ENCODE data around the gene GIGYF2.
"Not testable (repeated sequence)": the region's sequence is repeated elsewhere in the genome, so short reads cannot be mapped to it uniquely, and the experiment has no call there.

Gene GIGYF2, protein sequence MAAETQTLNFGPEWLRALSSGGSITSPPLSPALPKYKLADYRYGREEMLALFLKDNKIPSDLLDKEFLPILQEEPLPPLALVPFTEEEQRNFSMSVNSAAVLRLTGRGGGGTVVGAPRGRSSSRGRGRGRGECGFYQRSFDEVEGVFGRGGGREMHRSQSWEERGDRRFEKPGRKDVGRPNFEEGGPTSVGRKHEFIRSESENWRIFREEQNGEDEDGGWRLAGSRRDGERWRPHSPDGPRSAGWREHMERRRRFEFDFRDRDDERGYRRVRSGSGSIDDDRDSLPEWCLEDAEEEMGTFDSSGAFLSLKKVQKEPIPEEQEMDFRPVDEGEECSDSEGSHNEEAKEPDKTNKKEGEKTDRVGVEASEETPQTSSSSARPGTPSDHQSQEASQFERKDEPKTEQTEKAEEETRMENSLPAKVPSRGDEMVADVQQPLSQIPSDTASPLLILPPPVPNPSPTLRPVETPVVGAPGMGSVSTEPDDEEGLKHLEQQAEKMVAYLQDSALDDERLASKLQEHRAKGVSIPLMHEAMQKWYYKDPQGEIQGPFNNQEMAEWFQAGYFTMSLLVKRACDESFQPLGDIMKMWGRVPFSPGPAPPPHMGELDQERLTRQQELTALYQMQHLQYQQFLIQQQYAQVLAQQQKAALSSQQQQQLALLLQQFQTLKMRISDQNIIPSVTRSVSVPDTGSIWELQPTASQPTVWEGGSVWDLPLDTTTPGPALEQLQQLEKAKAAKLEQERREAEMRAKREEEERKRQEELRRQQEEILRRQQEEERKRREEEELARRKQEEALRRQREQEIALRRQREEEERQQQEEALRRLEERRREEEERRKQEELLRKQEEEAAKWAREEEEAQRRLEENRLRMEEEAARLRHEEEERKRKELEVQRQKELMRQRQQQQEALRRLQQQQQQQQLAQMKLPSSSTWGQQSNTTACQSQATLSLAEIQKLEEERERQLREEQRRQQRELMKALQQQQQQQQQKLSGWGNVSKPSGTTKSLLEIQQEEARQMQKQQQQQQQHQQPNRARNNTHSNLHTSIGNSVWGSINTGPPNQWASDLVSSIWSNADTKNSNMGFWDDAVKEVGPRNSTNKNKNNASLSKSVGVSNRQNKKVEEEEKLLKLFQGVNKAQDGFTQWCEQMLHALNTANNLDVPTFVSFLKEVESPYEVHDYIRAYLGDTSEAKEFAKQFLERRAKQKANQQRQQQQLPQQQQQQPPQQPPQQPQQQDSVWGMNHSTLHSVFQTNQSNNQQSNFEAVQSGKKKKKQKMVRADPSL (N-terminal part only)

GRCh38 chr2:232697059-232697806, at the start of gene GIGYF2:
Gene GIGYF2, plus strand, starts transcription at chr2:232697331. Its CDS starts 37,867 bp downstream, at chr2:232735198.
- DNase-seq (ENCODE audit: low spot score) = peak; percentile 98

GRCh38 chr2:232649033-232649432, 48.1 kb upstream of the GIGYF2 start:
- DNase-seq (ENCODE audit: low spot score) = no peak

GRCh38 chr2:232652505-232652851, 44.7 kb upstream of the GIGYF2 start:
- DNase-seq (ENCODE audit: low spot score) = no peak

DNA sequence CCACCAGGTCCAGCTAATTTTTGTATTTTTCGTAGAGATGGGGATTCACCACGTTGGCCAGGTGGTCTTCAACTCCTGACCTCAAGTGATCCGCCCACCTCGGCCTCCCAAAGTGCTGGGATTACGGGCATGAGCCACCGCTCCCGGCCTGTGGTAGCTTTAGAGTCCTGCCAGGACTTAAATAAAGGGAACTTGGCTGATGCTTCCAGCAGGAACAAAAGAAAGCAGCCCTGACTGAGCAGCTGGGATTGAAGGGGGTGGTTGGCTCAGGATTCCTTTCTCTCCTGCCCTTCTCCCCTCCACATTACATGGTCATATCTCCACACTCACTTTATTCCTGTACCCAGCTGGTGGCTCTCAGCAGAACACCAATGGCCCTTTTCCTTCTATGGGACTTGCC, 43.7 kb upstream of the GIGYF2 start:
- peak; percentile 55 for DNase-seq (ENCODE audit: low spot score)

- DNase-seq (ENCODE audit: low spot score) = peak; percentile 49
Observed at GRCh38 chr2:232655392-232655791, 41.7 kb upstream of the GIGYF2 start.

- DNase-seq (ENCODE audit: low spot score) = no peak
Observed at GRCh38 chr2:232658217-232658785, 38.8 kb upstream of the GIGYF2 start.

DNA sequence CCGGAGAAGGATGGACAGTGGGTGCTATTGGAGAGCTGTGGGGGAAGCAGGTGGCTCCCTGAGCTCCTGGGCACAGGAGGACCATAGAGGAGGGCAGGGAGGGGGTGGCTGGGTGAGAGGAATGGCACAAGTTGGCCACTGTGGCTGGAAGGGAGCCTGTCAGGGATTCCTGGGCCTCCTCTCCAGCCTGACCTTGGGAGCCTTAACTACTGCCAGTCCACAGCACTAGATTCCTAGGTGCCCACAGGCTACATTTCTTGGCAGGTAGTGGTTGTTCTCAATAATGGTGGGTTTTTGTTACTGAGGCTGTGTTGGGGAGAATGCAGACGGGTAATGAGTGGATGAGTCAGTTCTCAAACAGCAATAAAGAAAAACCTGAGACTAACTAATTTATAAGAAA, 37.8 kb upstream of the GIGYF2 start:
- no peak for DNase-seq (ENCODE audit: low spot score)

GRCh38 chr2:232662486-232663260, 34.5 kb upstream of the GIGYF2 start:
- DNase-seq (ENCODE audit: low spot score) = no peak

DNA sequence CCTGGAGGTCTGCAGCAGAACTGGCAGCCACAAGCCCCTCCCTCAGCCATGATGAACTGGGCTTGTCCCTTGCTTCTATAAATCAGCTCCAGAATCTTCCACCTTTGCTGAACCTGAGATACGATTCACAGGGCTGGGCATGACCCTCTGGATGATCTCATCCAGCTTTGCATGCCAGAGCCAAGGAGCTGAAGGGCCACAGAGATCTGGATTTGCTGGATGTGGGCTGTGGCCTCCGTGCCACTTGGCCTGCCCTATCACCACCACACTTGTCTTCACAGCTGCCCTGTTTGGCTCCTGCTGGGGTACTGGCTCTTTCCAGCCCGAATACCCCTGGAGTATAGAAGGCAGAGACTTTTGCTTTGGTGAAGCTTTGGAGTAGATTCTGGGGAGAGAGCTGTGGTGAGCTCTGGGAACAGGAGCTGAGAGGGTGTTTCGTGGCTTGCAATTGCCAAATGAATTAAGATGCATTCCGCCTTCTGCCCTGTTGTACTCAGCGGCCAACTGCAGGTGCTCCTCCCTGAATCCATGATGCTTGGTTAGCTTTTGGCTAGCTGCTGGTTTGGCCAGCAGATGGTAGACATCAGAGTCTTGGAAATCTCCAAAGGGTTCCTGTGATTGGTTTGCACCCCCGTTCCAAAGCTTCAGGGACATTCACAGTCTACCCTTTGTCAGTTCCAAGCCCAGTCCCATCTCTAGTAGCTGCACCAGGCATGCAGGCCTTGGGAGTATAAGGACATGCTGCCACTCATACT, 30.9 kb upstream of the GIGYF2 start:
- no peak for DNase-seq (ENCODE audit: low spot score)

DNA sequence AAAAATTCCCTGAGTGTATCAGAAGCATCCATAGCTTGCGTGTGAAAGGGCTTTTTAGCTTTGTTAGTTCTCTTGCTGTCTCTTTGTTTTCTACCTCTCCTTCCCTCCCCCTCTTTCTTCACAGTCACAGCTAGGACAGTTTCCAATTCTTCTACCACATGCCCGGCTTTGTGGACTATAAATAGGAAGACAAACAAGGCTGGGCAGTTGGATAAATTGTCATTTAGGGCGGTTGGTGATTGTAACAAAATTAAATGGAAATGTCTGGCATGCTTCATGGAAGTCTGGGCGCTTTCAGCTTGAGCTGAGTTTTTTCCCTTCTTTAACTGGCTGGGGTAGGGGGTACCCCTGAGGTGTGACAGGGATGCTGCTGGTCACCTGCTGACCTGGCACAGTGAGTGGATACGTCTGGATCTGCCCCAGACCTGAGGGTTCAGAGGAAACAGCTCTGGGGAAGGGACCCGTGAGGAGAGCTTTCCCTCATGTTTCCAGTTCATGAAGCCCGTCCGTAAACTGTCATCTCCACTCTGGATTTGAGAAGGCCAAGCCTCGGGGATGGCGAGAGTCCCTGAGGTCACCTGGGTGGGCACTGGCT, 29.0 kb upstream of the GIGYF2 start:
- peak; percentile 88 for DNase-seq (ENCODE audit: low spot score)

- DNase-seq (ENCODE audit: low spot score) = peak; percentile 54
Observed at GRCh38 chr2:232668805-232669444, 28.2 kb upstream of the GIGYF2 start.

- DNase-seq (ENCODE audit: low spot score) = no peak
Observed at GRCh38 chr2:232672588-232672987, 24.5 kb upstream of the GIGYF2 start.

- DNase-seq (ENCODE audit: low spot score) = no peak
Observed at GRCh38 chr2:232674491-232674890, 22.6 kb upstream of the GIGYF2 start.

- no peak for DNase-seq (ENCODE audit: low spot score)
Observed at GRCh38 chr2:232675381-232675780, 21.8 kb upstream of the GIGYF2 start.

- no peak for DNase-seq (ENCODE audit: low spot score)
Observed at GRCh38 chr2:232680006-232680405, 17.1 kb upstream of the GIGYF2 start.

DNA sequence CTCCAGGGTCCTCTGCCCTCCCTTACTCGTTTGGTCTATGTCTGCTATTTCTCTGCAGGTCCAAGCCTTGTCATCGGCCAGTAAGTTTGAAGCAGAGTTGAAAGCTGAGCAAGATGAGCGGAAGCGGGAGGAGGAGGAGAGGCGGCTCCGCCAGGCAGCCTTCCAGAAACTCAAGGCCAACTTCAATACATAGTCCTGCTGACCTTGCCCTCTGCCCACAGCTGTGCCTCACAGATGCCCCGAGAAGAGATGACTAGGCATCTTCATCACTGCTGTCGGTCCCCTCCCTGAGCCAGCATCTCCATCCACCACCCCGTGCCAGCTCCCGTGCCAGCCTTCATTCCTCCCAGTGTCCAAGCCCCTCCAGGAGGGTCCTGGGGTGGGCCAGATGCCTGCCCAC, 15.6 kb upstream of the GIGYF2 start:
- DNase-seq (ENCODE audit: low spot score) = no peak

- no peak for DNase-seq (ENCODE audit: low spot score)
Observed at GRCh38 chr2:232683368-232683767, 13.8 kb upstream of the GIGYF2 start.

GRCh38 chr2:232685391-232685790, 11.7 kb upstream of the GIGYF2 start:
- DNase-seq (ENCODE audit: low spot score) = not testable (repeated sequence)

Data from Ammon's horn (tissue), 1 donor.